ENCODE measurements around the gene IL23R. TPM values are rescaled to one million over a fixed set of nuclear protein-coding genes. Genes with fewer than 3 reads are reported as not detected.

IL23R gene
- total and polyA plus RNA-seq, 2 of the 13 experiments (the other 11 are each of a cell fraction or from before 2014, with no cell fraction given), result not detected

DNA sequence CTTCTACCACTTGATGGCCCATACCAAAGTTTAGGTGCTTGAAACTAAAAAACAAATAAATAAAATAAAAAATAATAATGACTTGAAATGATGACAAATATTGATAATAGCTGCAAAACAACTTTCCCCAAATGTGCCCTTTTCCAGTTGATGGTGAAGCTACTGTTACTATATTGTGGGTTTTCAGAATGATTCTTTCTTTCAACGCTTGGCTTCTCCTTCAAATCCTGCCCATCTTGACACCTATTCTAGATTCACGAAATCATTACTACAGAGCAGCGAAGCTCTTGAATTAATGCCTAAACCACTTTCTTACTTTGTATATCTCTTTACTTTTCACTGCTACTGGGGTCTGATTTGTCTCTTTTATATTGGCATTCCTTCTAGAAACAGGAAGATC, 22.3 kb upstream of the IL23R start:
- no peaks in the 10 kb centered on the region; a peak in 1 of 5 replicates for H3K27me3 ChIP-seq (ENCODE audit: control insufficient read depth in 1 of 2, insufficient read depth in 2 of 2, low read length in 2 of 2)
- ATAC-seq, result no peak
- no peak overlapping the region for H2AFZ ChIP-seq (ENCODE audit: low read length)
- POLR2A ChIA-PET, result no interaction called here
- no TSS peak for BruUV-seq (replicated peaks)
- H3K9ac ChIP-seq (ENCODE audit: insufficient read depth, low read depth, low read length), result no peak overlapping the region
- no peak for DNase-seq (ENCODE audit: low spot score)
- H3K4me1 ChIP-seq (ENCODE audit: insufficient read depth, low read length), result peaks cover 18% of the 10 kb centered on the region
- CTCF ChIA-PET (ENCODE audit: low intra/inter-chr PET ratio, low total read pairs), result no interaction called here
- H3K36me3 ChIP-seq (replicated peaks in 1 of 2; ENCODE audit: control insufficient read depth in 1 of 2, insufficient read depth in 2 of 2, low read length in 2 of 2), result no peaks in the 10 kb centered on the region
- in situ Hi-C loops (cut with HindIII; ENCODE audit: extremely low pct_ligation_motif_present, low pct_unique_long_range_greater_than_20kb) (loop anchor here (10.0 kb wide), 1 partner anchor 379 kb away; no protein-coding TSS in a partner anchor), intact Hi-C loops (cut with micrococcal nuclease; ENCODE audit: unreplicated experiment) (loop anchor here (10.0 kb wide), 1 partner anchor 209 kb away; no protein-coding TSS in a partner anchor)
- H3K79me2 ChIP-seq (ENCODE audit: insufficient read depth, low read length), result no peaks in the 10 kb centered on the region
- H3K27ac ChIP-seq (ENCODE audit: extremely low read length, insufficient read depth, low read length), result no peak overlapping the region
- no peak overlapping the region for H3K4me2 ChIP-seq (ENCODE audit: low read depth, low read length)
- FAIRE-seq, result no peak
- WGBS (ENCODE audit: low lambda C conversion rate), result 40% methylated on average over 3 of the region's 3 CpGs
- H3K9me3 ChIP-seq (ENCODE audit: low read length), result no peaks in the 10 kb centered on the region
- H3K4me3 ChIP-seq (replicated peaks in 1 of 3; ENCODE audit: insufficient read depth in 1 of 3, low read depth in 2 of 3, low read length in 3 of 3), result no peak overlapping the region
- H4K20me1 ChIP-seq (ENCODE audit: insufficient read depth, low read length), result no peaks in the 10 kb centered on the region
- TF ChIP-seq, protein P1, sequence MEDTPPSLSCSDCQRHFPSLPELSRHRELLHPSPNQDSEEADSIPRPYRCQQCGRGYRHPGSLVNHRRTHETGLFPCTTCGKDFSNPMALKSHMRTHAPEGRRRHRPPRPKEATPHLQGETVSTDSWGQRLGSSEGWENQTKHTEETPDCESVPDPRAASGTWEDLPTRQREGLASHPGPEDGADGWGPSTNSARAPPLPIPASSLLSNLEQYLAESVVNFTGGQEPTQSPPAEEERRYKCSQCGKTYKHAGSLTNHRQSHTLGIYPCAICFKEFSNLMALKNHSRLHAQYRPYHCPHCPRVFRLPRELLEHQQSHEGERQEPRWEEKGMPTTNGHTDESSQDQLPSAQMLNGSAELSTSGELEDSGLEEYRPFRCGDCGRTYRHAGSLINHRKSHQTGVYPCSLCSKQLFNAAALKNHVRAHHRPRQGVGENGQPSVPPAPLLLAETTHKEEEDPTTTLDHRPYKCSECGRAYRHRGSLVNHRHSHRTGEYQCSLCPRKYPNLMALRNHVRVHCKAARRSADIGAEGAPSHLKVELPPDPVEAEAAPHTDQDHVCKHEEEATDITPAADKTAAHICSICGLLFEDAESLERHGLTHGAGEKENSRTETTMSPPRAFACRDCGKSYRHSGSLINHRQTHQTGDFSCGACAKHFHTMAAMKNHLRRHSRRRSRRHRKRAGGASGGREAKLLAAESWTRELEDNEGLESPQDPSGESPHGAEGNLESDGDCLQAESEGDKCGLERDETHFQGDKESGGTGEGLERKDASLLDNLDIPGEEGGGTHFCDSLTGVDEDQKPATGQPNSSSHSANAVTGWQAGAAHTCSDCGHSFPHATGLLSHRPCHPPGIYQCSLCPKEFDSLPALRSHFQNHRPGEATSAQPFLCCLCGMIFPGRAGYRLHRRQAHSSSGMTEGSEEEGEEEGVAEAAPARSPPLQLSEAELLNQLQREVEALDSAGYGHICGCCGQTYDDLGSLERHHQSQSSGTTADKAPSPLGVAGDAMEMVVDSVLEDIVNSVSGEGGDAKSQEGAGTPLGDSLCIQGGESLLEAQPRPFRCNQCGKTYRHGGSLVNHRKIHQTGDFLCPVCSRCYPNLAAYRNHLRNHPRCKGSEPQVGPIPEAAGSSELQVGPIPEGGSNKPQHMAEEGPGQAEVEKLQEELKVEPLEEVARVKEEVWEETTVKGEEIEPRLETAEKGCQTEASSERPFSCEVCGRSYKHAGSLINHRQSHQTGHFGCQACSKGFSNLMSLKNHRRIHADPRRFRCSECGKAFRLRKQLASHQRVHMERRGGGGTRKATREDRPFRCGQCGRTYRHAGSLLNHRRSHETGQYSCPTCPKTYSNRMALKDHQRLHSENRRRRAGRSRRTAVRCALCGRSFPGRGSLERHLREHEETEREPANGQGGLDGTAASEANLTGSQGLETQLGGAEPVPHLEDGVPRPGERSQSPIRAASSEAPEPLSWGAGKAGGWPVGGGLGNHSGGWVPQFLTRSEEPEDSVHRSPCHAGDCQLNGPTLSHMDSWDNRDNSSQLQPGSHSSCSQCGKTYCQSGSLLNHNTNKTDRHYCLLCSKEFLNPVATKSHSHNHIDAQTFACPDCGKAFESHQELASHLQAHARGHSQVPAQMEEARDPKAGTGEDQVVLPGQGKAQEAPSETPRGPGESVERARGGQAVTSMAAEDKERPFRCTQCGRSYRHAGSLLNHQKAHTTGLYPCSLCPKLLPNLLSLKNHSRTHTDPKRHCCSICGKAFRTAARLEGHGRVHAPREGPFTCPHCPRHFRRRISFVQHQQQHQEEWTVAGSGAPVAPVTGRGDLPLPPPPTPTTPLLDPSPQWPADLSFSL (CRISPR knock-in tag; IDR thresholded peaks at IDR 0.05), result no peak
- TF ChIP-seq, protein P2, sequence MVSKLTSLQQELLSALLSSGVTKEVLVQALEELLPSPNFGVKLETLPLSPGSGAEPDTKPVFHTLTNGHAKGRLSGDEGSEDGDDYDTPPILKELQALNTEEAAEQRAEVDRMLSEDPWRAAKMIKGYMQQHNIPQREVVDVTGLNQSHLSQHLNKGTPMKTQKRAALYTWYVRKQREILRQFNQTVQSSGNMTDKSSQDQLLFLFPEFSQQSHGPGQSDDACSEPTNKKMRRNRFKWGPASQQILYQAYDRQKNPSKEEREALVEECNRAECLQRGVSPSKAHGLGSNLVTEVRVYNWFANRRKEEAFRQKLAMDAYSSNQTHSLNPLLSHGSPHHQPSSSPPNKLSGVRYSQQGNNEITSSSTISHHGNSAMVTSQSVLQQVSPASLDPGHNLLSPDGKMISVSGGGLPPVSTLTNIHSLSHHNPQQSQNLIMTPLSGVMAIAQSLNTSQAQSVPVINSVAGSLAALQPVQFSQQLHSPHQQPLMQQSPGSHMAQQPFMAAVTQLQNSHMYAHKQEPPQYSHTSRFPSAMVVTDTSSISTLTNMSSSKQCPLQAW (CRISPR knock-in tag; IDR thresholded peaks at IDR 0.05), result no peak
- TF ChIP-seq, protein P3, sequence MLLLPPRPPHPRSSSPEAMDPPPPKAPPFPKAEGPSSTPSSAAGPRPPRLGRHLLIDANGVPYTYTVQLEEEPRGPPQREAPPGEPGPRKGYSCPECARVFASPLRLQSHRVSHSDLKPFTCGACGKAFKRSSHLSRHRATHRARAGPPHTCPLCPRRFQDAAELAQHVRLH (CRISPR knock-in tag; IDR thresholded peaks at IDR 0.05; ENCODE audit: borderline replicate concordance, low read depth), result no peak
- no peak for TF ChIP-seq ZNF496 (CRISPR knock-in tag; IDR thresholded peaks at IDR 0.05; ENCODE audit: insufficient replicate concordance)
- TF ChIP-seq THAP11 (CRISPR knock-in tag; IDR thresholded peaks at IDR 0.05), result no peak
- no peak for TF ChIP-seq EEA1 (CRISPR knock-in tag; IDR thresholded peaks at IDR 0.05; ENCODE audit: borderline replicate concordance)
- no peak for TF ChIP-seq ZEB1 (IDR thresholded peaks at IDR 0.05; ENCODE audit: insufficient replicate concordance, low read depth)
- TF ChIP-seq RFXAP (CRISPR knock-in tag; IDR thresholded peaks at IDR 0.05; ENCODE audit: borderline replicate concordance), result no peak
- no peak for TF ChIP-seq ZNF44 (CRISPR knock-in tag; IDR thresholded peaks at IDR 0.05)
- no peak for TF ChIP-seq MATR3 (CRISPR knock-in tag; IDR thresholded peaks at IDR 0.05)
- no peak for TF ChIP-seq HNRNPLL (IDR thresholded peaks at IDR 0.05; ENCODE audit: low read depth, low read length, poor library complexity, severe bottlenecking)
- TF ChIP-seq, protein P4, sequence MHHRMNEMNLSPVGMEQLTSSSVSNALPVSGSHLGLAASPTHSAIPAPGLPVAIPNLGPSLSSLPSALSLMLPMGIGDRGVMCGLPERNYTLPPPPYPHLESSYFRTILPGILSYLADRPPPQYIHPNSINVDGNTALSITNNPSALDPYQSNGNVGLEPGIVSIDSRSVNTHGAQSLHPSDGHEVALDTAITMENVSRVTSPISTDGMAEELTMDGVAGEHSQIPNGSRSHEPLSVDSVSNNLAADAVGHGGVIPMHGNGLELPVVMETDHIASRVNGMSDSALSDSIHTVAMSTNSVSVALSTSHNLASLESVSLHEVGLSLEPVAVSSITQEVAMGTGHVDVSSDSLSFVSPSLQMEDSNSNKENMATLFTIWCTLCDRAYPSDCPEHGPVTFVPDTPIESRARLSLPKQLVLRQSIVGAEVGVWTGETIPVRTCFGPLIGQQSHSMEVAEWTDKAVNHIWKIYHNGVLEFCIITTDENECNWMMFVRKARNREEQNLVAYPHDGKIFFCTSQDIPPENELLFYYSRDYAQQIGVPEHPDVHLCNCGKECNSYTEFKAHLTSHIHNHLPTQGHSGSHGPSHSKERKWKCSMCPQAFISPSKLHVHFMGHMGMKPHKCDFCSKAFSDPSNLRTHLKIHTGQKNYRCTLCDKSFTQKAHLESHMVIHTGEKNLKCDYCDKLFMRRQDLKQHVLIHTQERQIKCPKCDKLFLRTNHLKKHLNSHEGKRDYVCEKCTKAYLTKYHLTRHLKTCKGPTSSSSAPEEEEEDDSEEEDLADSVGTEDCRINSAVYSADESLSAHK (CRISPR knock-in tag; IDR thresholded peaks at IDR 0.05; ENCODE audit: borderline replicate concordance), result no peak
- TF ChIP-seq NKX3-1 (CRISPR knock-in tag; IDR thresholded peaks at IDR 0.05), result no peak
- TF ChIP-seq KAT7 (CRISPR knock-in tag; IDR thresholded peaks at IDR 0.05; ENCODE audit: borderline replicate concordance), result no peak
